ENCODE data around the gene SPPL3. TPM values are rescaled to one million over a fixed set of nuclear protein-coding genes. Genes with fewer than 3 reads are reported as not detected.

Gene SPPL3
- total RNA-seq, 4 donors from 2014 or later: 16.8 to 28.7 (median 22.7) TPM

DNA sequence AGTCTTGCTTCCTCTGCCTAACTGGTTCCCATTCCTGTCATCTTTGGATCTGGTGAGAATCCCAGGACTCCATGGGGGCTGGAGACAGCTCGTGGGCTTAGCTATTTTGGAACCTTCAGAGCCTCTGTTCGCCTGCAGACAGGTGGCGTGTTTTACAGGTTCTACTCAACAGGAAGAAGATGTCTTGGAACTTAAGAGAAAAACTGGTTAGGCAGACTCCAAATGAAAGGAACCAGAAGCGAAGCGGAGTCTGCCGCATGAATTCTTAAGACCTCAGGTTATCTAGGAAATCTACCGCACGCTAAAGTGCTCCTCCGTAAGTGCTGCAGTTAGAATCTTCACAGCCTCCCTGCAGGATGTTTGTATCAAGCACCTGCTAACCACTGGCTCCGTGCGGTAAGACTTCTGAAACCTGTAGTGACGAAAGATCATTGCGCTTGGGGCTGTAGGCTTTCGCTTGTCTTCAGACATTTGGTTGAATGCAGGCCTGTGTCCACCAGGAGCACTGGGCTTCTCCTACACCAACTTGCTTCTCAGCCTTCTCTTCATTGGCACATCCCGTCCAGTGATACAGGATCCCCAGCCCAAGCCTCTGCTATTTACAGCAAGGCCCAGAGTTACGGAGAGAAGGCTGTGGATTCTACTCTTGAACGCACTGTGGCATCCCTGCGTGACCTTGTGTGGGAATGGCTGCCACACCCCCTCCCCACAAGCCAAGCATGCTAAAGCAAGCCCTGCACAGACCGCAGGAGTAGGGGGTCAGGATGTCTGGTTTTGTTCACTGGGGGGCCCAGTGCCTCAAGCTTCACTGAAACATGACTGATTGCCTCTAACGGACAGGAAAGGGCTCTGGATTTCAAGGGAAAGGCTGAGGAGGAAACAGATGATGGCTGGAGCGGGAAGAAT lies 143.6 kb downstream of the SPPL3 start:
- no peak for DNase-seq (ENCODE audit: low spot score)
- TF ChIP-seq CTCF (IDR thresholded peaks at IDR 0.05): no peak
- no peak for ATAC-seq (ENCODE audit: low FRiP score)

DNA sequence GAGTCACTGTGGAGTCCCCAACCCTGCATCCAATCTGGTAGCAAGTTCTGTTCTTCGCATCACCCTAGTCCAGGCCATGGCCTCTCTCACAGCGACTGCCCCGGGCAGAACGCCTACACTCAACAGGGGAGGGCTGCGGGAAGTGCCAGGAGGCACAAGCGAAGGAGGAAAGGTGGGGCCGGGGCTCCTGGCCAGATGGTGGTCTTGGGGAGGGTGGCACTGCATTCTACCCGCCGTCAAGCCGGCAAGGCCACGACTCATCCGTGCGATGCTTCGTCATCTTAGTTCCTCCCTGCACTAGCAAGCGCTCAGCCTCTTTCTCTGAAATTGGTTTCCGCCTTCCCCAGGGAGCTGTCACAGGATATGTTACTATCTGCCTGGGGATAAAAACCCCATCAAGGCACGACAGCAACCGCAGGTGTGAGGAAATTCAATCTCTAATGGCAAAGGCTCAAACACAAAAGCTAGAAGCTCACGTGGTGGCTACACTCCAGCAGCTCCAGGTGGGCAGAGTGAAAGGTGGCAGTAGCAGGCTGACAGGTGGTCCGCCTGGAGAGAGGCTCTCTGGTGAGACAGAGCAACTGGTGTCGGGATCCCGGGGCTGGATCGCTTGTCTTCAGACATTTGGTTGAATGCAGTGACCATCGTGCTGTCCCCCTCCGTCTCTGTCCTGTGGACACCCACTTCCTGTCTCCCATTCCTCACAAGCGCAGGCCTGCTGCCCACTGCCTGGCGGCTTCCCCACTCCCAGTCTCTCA lies 144.4 kb downstream of the SPPL3 start:
- no peak for ATAC-seq (ENCODE audit: low FRiP score)
- TF ChIP-seq CTCF (IDR thresholded peaks at IDR 0.05): no peak

DNA sequence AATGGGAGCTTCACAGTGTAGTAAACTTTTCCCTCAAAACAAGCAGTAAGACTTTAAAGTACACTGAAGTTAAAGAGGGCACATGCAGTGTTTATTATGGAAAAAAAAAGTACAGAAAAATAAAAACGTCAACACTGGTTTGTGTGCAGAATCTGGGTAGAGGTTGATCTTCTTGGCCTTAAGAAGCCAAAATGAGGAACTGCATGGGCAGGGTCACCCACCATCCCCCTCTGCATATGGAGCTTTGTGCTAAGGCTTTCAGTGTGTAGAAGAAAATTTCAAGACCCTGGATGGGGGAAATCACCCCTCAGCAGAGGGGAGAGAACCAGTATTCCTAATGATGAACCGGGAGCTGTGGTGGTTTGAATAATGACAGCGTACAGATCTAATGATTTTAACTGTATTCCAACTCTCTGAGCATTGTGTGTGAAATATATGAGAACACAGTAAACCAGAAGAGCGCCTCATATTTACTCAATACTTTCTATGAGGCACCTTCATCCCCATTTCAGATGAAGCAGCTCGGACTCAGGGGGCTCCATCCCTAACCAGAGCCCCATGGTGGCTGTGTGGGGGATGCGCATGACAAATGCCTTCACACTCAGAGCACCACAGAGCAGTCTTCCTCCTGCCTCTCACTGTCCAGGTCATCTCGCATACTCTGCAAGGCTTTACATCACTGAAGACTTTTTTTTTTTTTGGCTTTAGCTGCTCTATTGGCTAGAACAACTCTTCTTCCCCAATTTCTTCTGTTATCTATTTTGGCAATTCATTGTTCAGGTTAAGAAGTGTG lies 145.2 kb downstream of the SPPL3 start:
- ATAC-seq (ENCODE audit: low FRiP score) (no peak), DNase-seq (ENCODE audit: low spot score) (no peak)
- TF ChIP-seq CTCF (IDR thresholded peaks at IDR 0.05): no peak

More for the DNA sequence above, 144.4 kb downstream of the SPPL3 start:
- no peak for DNase-seq (ENCODE audit: low spot score)

DNA sequence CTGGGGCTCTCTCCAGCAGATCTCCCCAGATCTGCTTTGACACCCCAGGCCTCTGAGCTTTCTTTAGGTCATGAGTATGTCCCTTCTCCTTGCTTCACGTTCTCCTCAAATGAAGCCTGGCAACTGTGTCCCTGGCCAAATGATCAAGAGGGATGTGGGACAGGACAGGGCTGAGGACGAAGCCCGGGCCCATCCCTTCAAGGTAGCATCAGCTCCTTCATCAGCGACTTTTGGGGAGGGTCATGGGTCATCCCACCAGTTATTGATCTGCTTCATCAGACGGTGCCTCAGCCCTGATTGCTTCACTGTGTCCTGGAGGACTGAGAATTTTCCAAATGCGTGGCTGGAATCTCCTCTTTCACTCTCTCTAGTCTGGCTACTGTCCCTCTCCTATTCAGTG lies 146.2 kb downstream of the SPPL3 start:
- no peak for DNase-seq (ENCODE audit: low spot score)
- no peak for ATAC-seq (ENCODE audit: low FRiP score)
- no peak for TF ChIP-seq CTCF (IDR thresholded peaks at IDR 0.05)

DNA sequence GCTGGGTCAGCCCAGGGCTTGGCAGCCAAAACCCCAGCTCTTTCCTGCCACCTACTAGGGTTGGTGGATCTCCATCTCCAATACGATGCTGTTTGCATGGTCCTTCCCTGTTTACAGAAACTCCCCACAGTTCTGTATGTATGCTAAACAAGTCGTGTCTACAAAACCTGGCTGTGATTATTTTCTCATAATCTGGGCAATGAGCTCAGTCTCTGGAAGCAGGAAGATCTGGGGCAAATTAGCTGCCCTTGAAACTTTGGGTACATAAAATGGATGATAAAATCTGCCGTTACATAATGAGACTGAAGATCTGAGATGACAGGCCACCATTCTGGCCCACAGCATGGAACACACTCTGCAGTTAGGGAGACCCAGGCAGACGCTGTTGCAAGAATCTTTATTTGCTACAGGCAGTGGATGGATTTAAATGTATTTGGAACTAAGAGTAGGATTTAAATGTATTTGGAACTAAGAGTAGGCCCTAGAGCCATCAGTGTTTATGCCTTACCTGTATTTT lies 146.9 kb downstream of the SPPL3 start:
- ATAC-seq (ENCODE audit: low FRiP score): no peak
- DNase-seq (ENCODE audit: low spot score): no peak
- TF ChIP-seq CTCF (IDR thresholded peaks at IDR 0.05): no peak

DNA sequence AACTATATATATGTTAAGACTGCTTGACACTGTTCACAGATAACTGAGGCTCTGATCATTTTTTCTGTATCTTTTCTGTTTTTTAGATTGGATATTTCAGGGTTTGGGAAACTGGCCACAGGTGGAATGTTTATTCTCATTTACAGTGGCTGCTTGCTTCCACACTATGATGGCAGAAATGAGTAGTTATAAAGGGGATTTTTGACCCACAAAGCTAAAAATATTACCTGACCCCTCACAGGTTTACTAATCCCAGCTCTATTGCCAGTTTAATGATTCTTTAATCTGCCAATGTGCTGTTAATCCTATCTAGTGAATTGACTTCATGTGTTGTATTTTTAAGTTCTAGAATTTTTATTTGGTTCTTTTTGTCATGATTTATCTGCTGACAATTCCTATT lies 148.9 kb downstream of the SPPL3 start:
- DNase-seq (ENCODE audit: low spot score) (no peak), ATAC-seq (ENCODE audit: low FRiP score) (no peak)
- no peak for TF ChIP-seq CTCF (IDR thresholded peaks at IDR 0.05)
